Measurements from ENCODE around the gene ZNF296. TPM values are rescaled to one million over a fixed set of nuclear protein-coding genes. Genes with fewer than 3 reads are reported as not detected.

ZNF296 gene
- total RNA-seq, 1 donor = 0.27 TPM

GRCh38 chr19:45037393-45038169 lies 38.7 kb downstream of the ZNF296 start:
- no peak for DNase-seq (ENCODE audit: low read depth)
- H3K4me3 ChIP-seq (ENCODE audit: low read depth, low read length) = no peak overlapping the region
- TF ChIP-seq CTCF (IDR thresholded peaks at IDR 0.05; ENCODE audit: insufficient read depth, low read length) = no peak

- TF ChIP-seq CTCF (IDR thresholded peaks at IDR 0.05; ENCODE audit: insufficient read depth, low read length) = no peak
- no peak for DNase-seq (ENCODE audit: low read depth)
- no peak overlapping the region for H3K4me3 ChIP-seq (ENCODE audit: low read depth, low read length)
Observed at GRCh38 chr19:45035755-45036154, 40.5 kb downstream of the ZNF296 start.

GRCh38 chr19:45032421-45032820 lies 43.9 kb downstream of the ZNF296 start:
- no peak for TF ChIP-seq CTCF (IDR thresholded peaks at IDR 0.05; ENCODE audit: insufficient read depth, low read length)
- DNase-seq (ENCODE audit: low read depth) = no peak
- H3K4me3 ChIP-seq (ENCODE audit: low read depth, low read length) = no peak overlapping the region

- H3K4me3 ChIP-seq (ENCODE audit: low read depth, low read length) = no peak overlapping the region
- no peak for TF ChIP-seq CTCF (IDR thresholded peaks at IDR 0.05; ENCODE audit: insufficient read depth, low read length)
- DNase-seq (ENCODE audit: low read depth) = no peak
Observed at GRCh38 chr19:45030825-45031224, 45.5 kb downstream of the ZNF296 start.

- no peak for TF ChIP-seq CTCF (IDR thresholded peaks at IDR 0.05; ENCODE audit: insufficient read depth, low read length)
- no peak for DNase-seq (ENCODE audit: low read depth)
- H3K4me3 ChIP-seq (ENCODE audit: low read depth, low read length) = no peak overlapping the region
Observed at GRCh38 chr19:45027371-45027770, 48.9 kb downstream of the ZNF296 start.

- TF ChIP-seq CTCF (IDR thresholded peaks at IDR 0.05; ENCODE audit: insufficient read depth, low read length) = no peak
- H3K4me3 ChIP-seq (ENCODE audit: low read depth, low read length) = no peak overlapping the region
- DNase-seq (ENCODE audit: low read depth) = no peak
Observed at GRCh38 chr19:45025264-45025663, 51.0 kb downstream of the ZNF296 start.

- no peak for TF ChIP-seq CTCF (IDR thresholded peaks at IDR 0.05; ENCODE audit: insufficient read depth, low read length)
- H3K4me3 ChIP-seq (ENCODE audit: low read depth, low read length) = no peak overlapping the region
- no peak for DNase-seq (ENCODE audit: low read depth)
Observed at GRCh38 chr19:45023048-45023447, 53.2 kb downstream of the ZNF296 start.

Measured in fibroblast of the aortic adventitia (primary cell).